ENCODE measurements around the gene CTNNA2. TPM values are rescaled to one million over a fixed set of nuclear protein-coding genes. Genes with fewer than 3 reads are reported as not detected.

Gene CTNNA2
- total and polyA plus RNA-seq, 4 donors: 0.01 to 0.37 TPM; not detected in 2

DNA sequence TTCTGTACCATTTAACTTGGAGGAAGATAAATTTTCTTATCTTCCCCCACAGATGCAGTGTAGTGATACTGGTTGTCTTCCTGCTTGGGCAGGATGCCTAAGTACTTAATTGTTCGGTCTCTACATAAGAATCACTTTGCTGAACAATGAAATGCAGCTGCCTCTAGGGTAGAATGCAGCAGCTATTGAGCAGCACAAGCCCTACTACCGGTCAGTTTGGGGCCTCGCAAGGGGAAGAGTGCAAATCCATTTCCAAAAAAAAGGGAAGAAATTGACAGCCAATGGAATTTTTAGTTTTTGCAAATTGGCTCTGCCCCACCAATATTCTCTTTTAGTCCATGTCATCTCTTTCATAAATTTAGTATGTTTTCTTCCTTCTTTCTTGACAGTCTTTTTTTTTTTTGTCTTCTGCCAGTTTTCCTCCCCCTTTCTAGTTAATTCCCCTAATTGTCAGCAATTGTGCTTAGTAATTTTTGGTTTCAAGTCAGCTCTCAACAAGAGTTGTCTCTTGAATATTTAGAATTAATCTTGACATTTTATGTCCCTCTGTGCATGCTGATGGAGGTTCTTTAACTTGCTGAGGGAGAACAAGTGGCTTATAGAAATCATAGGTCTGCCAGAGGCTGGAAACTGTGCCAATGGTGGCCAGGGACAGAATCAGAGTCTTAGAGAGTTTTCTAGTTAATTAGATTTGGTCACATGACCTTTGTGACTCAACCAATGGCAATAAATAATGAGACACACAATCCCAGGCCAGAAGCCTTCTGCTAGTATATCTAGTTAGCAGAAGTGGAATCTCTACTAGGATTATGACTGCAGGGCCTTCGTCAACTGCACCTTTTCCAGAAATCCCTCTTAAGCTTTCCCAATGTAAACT lies 270.0 kb downstream of the CTNNA2 start:
- ATAC-seq (ENCODE audit: insufficient read depth, low FRiP score) (no peak), DNase-seq (no peak)

DNA sequence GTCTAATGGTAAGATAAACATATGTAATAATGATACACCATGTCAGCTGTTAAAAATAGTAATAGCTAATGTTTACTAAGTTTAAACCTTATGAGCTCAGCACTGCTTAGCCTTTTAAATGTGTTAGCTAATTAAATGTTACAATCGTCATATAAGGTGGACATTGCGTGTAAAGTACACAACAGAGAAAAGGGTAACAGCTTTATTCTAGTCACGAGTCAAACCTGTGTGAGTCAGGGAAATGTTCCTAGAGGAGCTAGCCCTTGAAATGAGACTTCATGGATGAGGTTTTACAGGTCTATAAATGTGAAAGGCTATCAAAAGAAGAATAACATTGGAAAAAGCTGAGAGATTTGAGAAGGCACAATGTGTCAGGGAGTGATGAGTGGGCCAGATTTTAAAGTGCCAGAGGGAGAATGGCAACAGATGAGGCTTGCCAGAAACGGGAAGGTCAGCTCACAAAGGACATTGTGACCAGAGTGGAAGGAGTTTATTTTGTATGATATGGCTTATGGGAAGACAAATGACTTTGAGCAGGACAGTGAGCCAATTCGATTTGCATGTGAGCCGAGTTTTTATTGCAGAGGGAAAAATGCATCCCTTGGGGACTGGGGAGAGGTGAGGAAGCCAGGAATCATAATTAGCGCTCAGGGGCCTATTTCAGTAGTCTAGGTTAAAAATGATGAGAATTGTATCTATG lies 276.3 kb downstream of the CTNNA2 start:
- H3K4me3 ChIP-seq: no peak overlapping the region
- H3K9ac ChIP-seq (ENCODE audit: insufficient read depth in 1 of 2, low read length in 2 of 2): no peak overlapping the region
- 75 to 81% methylated on average over 7 of the region's 7 CpGs for WGBS, 2 donors
- H3K4me1 ChIP-seq (ENCODE audit: control insufficient read depth in 5 of 5, insufficient read depth in 5 of 5, low read length in 5 of 5): no peaks in the 10 kb centered on the region
- H3K27me3 ChIP-seq (ENCODE audit: control insufficient read depth in 3 of 3, insufficient read depth in 3 of 3, low read length in 2 of 3): no peaks in the 10 kb centered on the region
- no peak overlapping the region for H3K27ac ChIP-seq (ENCODE audit: low read depth in 1 of 2, low read length in 1 of 2)
- no peak for ATAC-seq (ENCODE audit: insufficient read depth, low FRiP score)
- TF ChIP-seq, protein P1, sequence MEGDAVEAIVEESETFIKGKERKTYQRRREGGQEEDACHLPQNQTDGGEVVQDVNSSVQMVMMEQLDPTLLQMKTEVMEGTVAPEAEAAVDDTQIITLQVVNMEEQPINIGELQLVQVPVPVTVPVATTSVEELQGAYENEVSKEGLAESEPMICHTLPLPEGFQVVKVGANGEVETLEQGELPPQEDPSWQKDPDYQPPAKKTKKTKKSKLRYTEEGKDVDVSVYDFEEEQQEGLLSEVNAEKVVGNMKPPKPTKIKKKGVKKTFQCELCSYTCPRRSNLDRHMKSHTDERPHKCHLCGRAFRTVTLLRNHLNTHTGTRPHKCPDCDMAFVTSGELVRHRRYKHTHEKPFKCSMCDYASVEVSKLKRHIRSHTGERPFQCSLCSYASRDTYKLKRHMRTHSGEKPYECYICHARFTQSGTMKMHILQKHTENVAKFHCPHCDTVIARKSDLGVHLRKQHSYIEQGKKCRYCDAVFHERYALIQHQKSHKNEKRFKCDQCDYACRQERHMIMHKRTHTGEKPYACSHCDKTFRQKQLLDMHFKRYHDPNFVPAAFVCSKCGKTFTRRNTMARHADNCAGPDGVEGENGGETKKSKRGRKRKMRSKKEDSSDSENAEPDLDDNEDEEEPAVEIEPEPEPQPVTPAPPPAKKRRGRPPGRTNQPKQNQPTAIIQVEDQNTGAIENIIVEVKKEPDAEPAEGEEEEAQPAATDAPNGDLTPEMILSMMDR (IDR thresholded peaks at IDR 0.05; ENCODE audit: control extremely low read depth, extremely low read depth): no peak
- DNase-seq: no peak
- peaks cover 0 to 1% (median 0%) of the 10 kb centered on the region in 4 donors for H3K9me3 ChIP-seq (ENCODE audit: control insufficient read depth in 4 of 4, insufficient read depth in 3 of 4, low read length in 3 of 4)
- no peaks in the 10 kb centered on the region for H3K36me3 ChIP-seq (ENCODE audit: control insufficient read depth in 4 of 4, insufficient read depth in 4 of 4, low read length in 4 of 4)

More for the DNA sequence above, 270.0 kb downstream of the CTNNA2 start:
- no peaks in the 10 kb centered on the region for H3K4me1 ChIP-seq (ENCODE audit: control insufficient read depth in 5 of 5, insufficient read depth in 5 of 5, low read length in 5 of 5)
- TF ChIP-seq, protein P1 (IDR thresholded peaks at IDR 0.05; ENCODE audit: control extremely low read depth, extremely low read depth): no peak
- no peak overlapping the region for H3K27ac ChIP-seq (ENCODE audit: low read depth in 1 of 2, low read length in 1 of 2)
- no peaks in the 10 kb centered on the region for H3K27me3 ChIP-seq (ENCODE audit: control insufficient read depth in 3 of 3, insufficient read depth in 3 of 3, low read length in 2 of 3)
- no peaks in the 10 kb centered on the region for H3K36me3 ChIP-seq (ENCODE audit: control insufficient read depth in 4 of 4, insufficient read depth in 4 of 4, low read length in 4 of 4)
- WGBS, 2 donors: 48 to 54% methylated on average over 4 of the region's 4 CpGs
- H3K9ac ChIP-seq (ENCODE audit: insufficient read depth in 1 of 2, low read length in 2 of 2): no peak overlapping the region
- no peak overlapping the region for H3K4me3 ChIP-seq
- no peaks in the 10 kb centered on the region for H3K9me3 ChIP-seq (ENCODE audit: control insufficient read depth in 4 of 4, insufficient read depth in 3 of 4, low read length in 3 of 4)

DNA sequence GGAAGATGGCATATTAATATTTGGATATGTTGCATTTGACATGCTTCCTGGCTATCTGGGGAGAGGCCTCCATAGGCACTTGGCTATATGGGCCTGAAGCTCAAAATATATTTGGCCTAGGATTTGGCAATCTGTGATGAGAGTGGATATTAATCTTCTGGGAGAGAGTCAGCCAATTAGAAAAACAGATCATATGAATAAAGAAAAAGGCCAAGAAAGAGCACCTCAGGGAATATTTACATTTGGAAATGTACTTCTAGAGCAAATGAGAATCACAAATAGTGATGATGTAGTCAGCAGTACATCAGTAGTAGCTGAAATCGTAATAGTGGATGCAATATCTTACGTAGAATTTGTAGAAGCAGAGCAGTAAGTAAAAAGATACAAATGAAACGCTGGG lies 277.0 kb downstream of the CTNNA2 start:
- whole genome bisulfite sequencing, 2 donors: 75 to 81% methylated on average over 3 of the region's 3 CpGs
- DNase-seq: no peak
- ATAC-seq (ENCODE audit: insufficient read depth, low FRiP score): no peak
- no peaks in the 10 kb centered on the region for H3K27me3 ChIP-seq (ENCODE audit: control insufficient read depth in 3 of 3, insufficient read depth in 3 of 3, low read length in 2 of 3)
- H3K4me3 ChIP-seq: no peak overlapping the region
- peaks cover 0 to 1% (median 0%) of the 10 kb centered on the region in 4 donors for H3K9me3 ChIP-seq (ENCODE audit: control insufficient read depth in 4 of 4, insufficient read depth in 3 of 4, low read length in 3 of 4)
- H3K9ac ChIP-seq (ENCODE audit: insufficient read depth in 1 of 2, low read length in 2 of 2): no peak overlapping the region
- H3K27ac ChIP-seq (ENCODE audit: low read depth in 1 of 2, low read length in 1 of 2): no peak overlapping the region
- no peaks in the 10 kb centered on the region for H3K36me3 ChIP-seq (ENCODE audit: control insufficient read depth in 4 of 4, insufficient read depth in 4 of 4, low read length in 4 of 4)
- no peaks in the 10 kb centered on the region for H3K4me1 ChIP-seq (ENCODE audit: control insufficient read depth in 5 of 5, insufficient read depth in 5 of 5, low read length in 5 of 5)
- TF ChIP-seq, protein P1 (IDR thresholded peaks at IDR 0.05; ENCODE audit: control extremely low read depth, extremely low read depth): no peak
